OCI-LY7 (cell line): Measurements from ENCODE around the gene ZFAND4.

Source experiments
- CTCF ChIP-seq: fragments of 200-600 bp; sonication (generic); conservative IDR thresholded peaks from 2 replicates; pipeline ENCODE4 v1.5.1; 2014; ENCODE audit warnings: mild to moderate bottlenecking, antibody characterized with exemption, low read length, moderate library complexity, mixed read lengths
- EZH2phosphoT487 ChIP-seq: fragments of 200-600 bp; sonication (generic); IDR thresholded peaks from 2 replicates; pipeline ENCODE4 v1.6.1; 2018; ENCODE audit warnings: low read depth, borderline replicate concordance, mild to moderate bottlenecking, mixed run types, antibody characterized with exemption, low read length, moderate library complexity, mixed read lengths

- no peak for TF ChIP-seq EZH2phosphoT487
- TF ChIP-seq CTCF: no peak
Observed at GRCh38 chr10:45586028-45586824, 86.3 kb downstream of the ZFAND4 start.
